H1 (cell line): Measurements from ENCODE around the gene ARF4. TPM values are rescaled to one million over a fixed set of nuclear protein-coding genes. Genes with fewer than 3 reads are reported as not detected.
A peak's percentile ranks its signal among the peaks of the same experiment; 100 is the strongest.

ENCODE experiments used
- CTCF ChIA-PET: fragments of 300-600 bp; sonication (Branson Sonifier 250); formaldehyde crosslinking; loops from one replicate; lab custom pipeline; 2021; ENCODE audit not compliant: partially characterized antibody; lab: Charles Lee
- POLR2A ChIA-PET: fragments of 300-600 bp; sonication (Branson Sonifier 250); formaldehyde crosslinking; loops from one replicate; lab custom pipeline; 2021; ENCODE audit warnings: inconsistent platforms; ENCODE audit not compliant: partially characterized antibody; lab: Charles Lee
- DNase-seq, 2 experiments: peaks; one replicate each; pipeline versions ENCODE4 v3.0.0 to v3.0.0-alpha.2; 2010 to 2022; ENCODE audit warnings: low spot score in 2 of 2, low read depth in 1 of 2, mixed read lengths in 1 of 2
- FAIRE-seq: peaks from 2 replicates; lab custom pipeline; 2011; peaks lifted over from hg19 to GRCh38; lab: Jason Lieb, UNC
- H2AFZ ChIP-seq: 2 replicates; pipeline ENCODE4 v1.8.1; 2012; ENCODE audit warnings: low read length, inconsistent platforms
- H2AK5ac ChIP-seq: 2 replicates; pipeline ENCODE4 v1.6.1; 2013; ENCODE audit warnings: low read depth, low read length
- H2BK120ac ChIP-seq: replicated peaks from 2 replicates; pipeline ENCODE3; 2013; ENCODE audit warnings: low read depth, low read length, inconsistent platforms
- H2BK12ac ChIP-seq: 2 replicates; pipeline ENCODE4 v1.6.1; 2013; ENCODE audit warnings: low read depth, low read length
- H2BK15ac ChIP-seq: 2 replicates; pipeline ENCODE4 v1.6.1; 2013; ENCODE audit warnings: low read length
- H2BK20ac ChIP-seq: 2 replicates; pipeline ENCODE4 v1.6.1; 2013; ENCODE audit warnings: low read length
- H2BK5ac ChIP-seq: 2 replicates; pipeline ENCODE4 v1.6.1; 2013; ENCODE audit warnings: low read depth, low read length
- H3K14ac ChIP-seq: 2 replicates; pipeline ENCODE4 v1.6.1; 2013; ENCODE audit warnings: inconsistent platforms; ENCODE audit not compliant: insufficient read length
- H3K18ac ChIP-seq: 2 replicates; pipeline ENCODE4 v1.6.1; 2013; ENCODE audit warnings: low read length; ENCODE audit errors: extremely low read depth
- H3K23ac ChIP-seq: 2 replicates; pipeline ENCODE4 v1.6.1; 2013; ENCODE audit warnings: inconsistent platforms; ENCODE audit not compliant: insufficient read length
- H3K23me2 ChIP-seq: 2 replicates; pipeline ENCODE4 v1.6.1; 2013; ENCODE audit warnings: low read depth, low read length
- H3K27ac ChIP-seq: 2 replicates; pipeline ENCODE4 v1.6.1; 2011; ENCODE audit warnings: low read depth, low read length, inconsistent platforms
- H3K27me3 ChIP-seq, 4 experiments: replicated peaks in 1 of 4; 1 replicate in 1 of 4; 2 replicates in 3 of 4; pipeline versions ENCODE4 v1.6.1 to v1.8.1; 2011 to 2013; ENCODE audit warnings: low read length in 3 of 4, mild to moderate bottlenecking in 3 of 4, inconsistent platforms in 2 of 4, mixed read lengths in 2 of 4, moderate library complexity in 1 of 4; ENCODE audit not compliant: control insufficient read depth in 3 of 4, insufficient read depth in 3 of 4; ENCODE audit errors: extremely low read depth in 1 of 4
- H3K36me3 ChIP-seq, 4 experiments: 2 replicates each; pipeline versions ENCODE4 v1.6.1 to v1.8.1; 2011 to 2013; ENCODE audit warnings: mild to moderate bottlenecking in 4 of 4, low read length in 3 of 4, moderate library complexity in 2 of 4, control low read depth in 1 of 4, inconsistent platforms in 1 of 4; ENCODE audit not compliant: insufficient read depth in 4 of 4, control insufficient read depth in 2 of 4
- H3K4ac ChIP-seq: replicated peaks from 2 replicates; pipeline ENCODE3; 2013; ENCODE audit warnings: low read length, low read depth, mixed read lengths, inconsistent platforms; ENCODE audit not compliant: insufficient read length
- H3K4me1 ChIP-seq, 4 experiments: replicated peaks in 1 of 4; 1 replicate in 1 of 4; 2 replicates in 3 of 4; pipeline versions ENCODE4 v1.6.1 to v1.8.1; 2011 to 2013; ENCODE audit warnings: low read length in 3 of 4, inconsistent platforms in 2 of 4, mixed read lengths in 1 of 4; ENCODE audit not compliant: insufficient read depth in 4 of 4, control insufficient read depth in 3 of 4
- H3K4me2 ChIP-seq, 2 experiments: 2 replicates each; pipeline versions ENCODE4 v1.6.1 to v1.8.1; 2011 to 2013; ENCODE audit warnings: low read depth in 2 of 2, low read length in 2 of 2, control low read depth in 1 of 2, inconsistent platforms in 1 of 2, mild to moderate bottlenecking in 1 of 2; ENCODE audit not compliant: insufficient read depth in 1 of 2
- H3K4me3 ChIP-seq, 4 experiments: fragments of 200-600, 300-600 bp in 1 of 4; sonication (generic), shearing (Covaris generic), sonication (Bioruptor Twin) in 1 of 4; 2 replicates each; pipeline versions ENCODE4 v1.5.1 to v1.8.1; 2011 to 2016; ENCODE audit warnings: low read length in 4 of 4, low read depth in 3 of 4, control low read depth in 2 of 4, inconsistent platforms in 2 of 4, mild to moderate bottlenecking in 2 of 4, mixed read lengths in 1 of 4, moderate library complexity in 1 of 4; ENCODE audit not compliant: insufficient read depth in 2 of 4; ENCODE audit errors: extremely low read depth in 1 of 4
- H3K56ac ChIP-seq: replicated peaks from 2 replicates; pipeline ENCODE3; 2013; ENCODE audit warnings: low read depth, mild to moderate bottlenecking, mixed read lengths, low read length, inconsistent platforms; ENCODE audit not compliant: insufficient read length
- H3K79me1 ChIP-seq: 2 replicates; pipeline ENCODE4 v1.6.1; 2013; ENCODE audit warnings: low read depth, low read length, control low read depth
- H3K79me2 ChIP-seq, 2 experiments: 2 replicates each; pipeline versions ENCODE4 v1.6.1 to v1.8.1; 2012 to 2013; ENCODE audit warnings: low read length in 2 of 2, mild to moderate bottlenecking in 2 of 2, inconsistent platforms in 1 of 2; ENCODE audit not compliant: insufficient read depth in 2 of 2, control insufficient read depth in 1 of 2
- H3K9ac ChIP-seq, 4 experiments: replicated peaks in 1 of 4; 1 replicate in 1 of 4; 2 replicates in 3 of 4; pipeline versions ENCODE4 v1.6.1 to v1.8.1; 2011 to 2013; ENCODE audit warnings: low read depth in 3 of 4, low read length in 3 of 4, control low read depth in 2 of 4, mild to moderate bottlenecking in 2 of 4, moderate library complexity in 2 of 4, inconsistent platforms in 1 of 4; ENCODE audit errors: extremely low read depth in 1 of 4
- H3K9me3 ChIP-seq, 2 experiments: 2 replicates each; pipeline versions ENCODE4 v1.6.1 to v1.8.1; 2012 to 2013; ENCODE audit warnings: mild to moderate bottlenecking in 2 of 2, moderate library complexity in 2 of 2, control low read depth in 1 of 2, inconsistent platforms in 1 of 2, low read depth in 1 of 2, low read length in 1 of 2, mixed read lengths in 1 of 2; ENCODE audit not compliant: insufficient read depth in 2 of 2
- H4K20me1 ChIP-seq, 2 experiments: replicated peaks in 1 of 2; 2 replicates each; pipeline versions ENCODE3 to v1.8.1; 2011 to 2013; ENCODE audit warnings: inconsistent platforms in 2 of 2, low read length in 2 of 2, mild to moderate bottlenecking in 1 of 2; ENCODE audit not compliant: insufficient read depth in 2 of 2, control insufficient read depth in 1 of 2
- H4K5ac ChIP-seq: 2 replicates; pipeline ENCODE4 v1.6.1; 2013; ENCODE audit warnings: low read length, low read depth, mixed read lengths, inconsistent platforms; ENCODE audit not compliant: insufficient read length
- H4K8ac ChIP-seq: 2 replicates; pipeline ENCODE4 v1.8.0; 2013; ENCODE audit warnings: mild to moderate bottlenecking, moderate library complexity, low read length, inconsistent platforms; ENCODE audit not compliant: insufficient read depth; ENCODE audit errors: extremely low read depth
- H4K91ac ChIP-seq: replicated peaks from 2 replicates; pipeline ENCODE3; 2013; ENCODE audit warnings: low read length, mixed read lengths, inconsistent platforms; ENCODE audit not compliant: insufficient read length
- CTBP2 ChIP-seq: IDR thresholded peaks from 2 replicates; pipeline ENCODE4 v1.7.0; 2011; ENCODE audit warnings: borderline replicate concordance, mild to moderate bottlenecking, moderate library complexity, mixed read lengths, low read length; ENCODE audit not compliant: insufficient read depth, insufficient read length
- HDAC2 ChIP-seq, 2 experiments: fragments of 300-600 bp in 1 of 2; sonication (generic) in 1 of 2; IDR thresholded peaks; 2 replicates each; pipeline ENCODE4 v1.6.1; 2011 to 2012; ENCODE audit warnings: low read depth in 2 of 2, low read length in 2 of 2, mild to moderate bottlenecking in 2 of 2, moderate library complexity in 2 of 2, borderline replicate concordance in 1 of 2, inconsistent platforms in 1 of 2
- KDM1A ChIP-seq: fragments of 200-600, 300-600 bp; sonication (generic); IDR thresholded peaks from 2 replicates; pipeline ENCODE4 v1.7.1; 2016; ENCODE audit warnings: mild to moderate bottlenecking, low read length, borderline replicate concordance
- MAX ChIP-seq: IDR thresholded peaks from 2 replicates; pipeline ENCODE4 v1.6.1; 2012; ENCODE audit warnings: inconsistent platforms
- POU5F1 ChIP-seq: IDR thresholded peaks from 2 replicates; pipeline ENCODE4 v1.6.1; 2011; ENCODE audit warnings: low read depth, mild to moderate bottlenecking, low read length, moderate library complexity
- RBBP5 ChIP-seq: IDR thresholded peaks from 2 replicates; pipeline ENCODE4 v1.7.1; 2012; ENCODE audit warnings: low read depth, mild to moderate bottlenecking, inconsistent platforms, low read length, moderate library complexity, borderline replicate concordance
- WGBS, 2 experiments: shearing (Covaris generic) in 1 of 2; methylation state at CpG; one replicate each; pipeline versions ENCODE4 v1.1.6 to v1.1.7; 2013 to 2015; ENCODE audit warnings: low lambda C conversion rate in 2 of 2, mixed read lengths in 2 of 2, inconsistent platforms in 1 of 2, low coverage in 1 of 2, missing lambda C conversion rate in 1 of 2; ENCODE audit not compliant: insufficient replicate concordance in 2 of 2, insufficient coverage in 1 of 2, insufficient read length in 1 of 2; ENCODE audit errors: extremely low coverage in 1 of 2, missing lambda C conversion rate in 1 of 2; 5-methylcytosine and 5-hydroxymethylcytosine counted together
- polyA plus RNA-seq, 7 experiments: library from polyadenylated mRNA; depleted of rRNA in 3 of 7; stranded (reverse) in 5 of 7; unstranded in 2 of 7; fragments of >200 nt in 5 of 7; fragments of 200-250 nt in 2 of 7; gene quantifications; 1 replicate in 5 of 7; 2 replicates in 1 of 7; 4 replicates in 1 of 7; pipeline versions ENCODE4 v1.2.1 to v1.2.3, GENCODE V29; 2011 to 2013; ENCODE audit warnings: missing spikeins in 2 of 7, mixed read lengths in 2 of 7
- total RNA-seq: library from RNA; stranded (reverse); fragmentation: NEBNext Ultra II Directional; extraction: Animal tissue kit (Norgen Biotek cat#: 25700); gene quantifications from 2 replicates; pipeline ENCODE4 v1.2.1, GENCODE V29; 2021
- TF ChIP-seq, protein P1 (sequence below): IDR thresholded peaks from 2 replicates; pipeline ENCODE4 v1.6.1; 2012; ENCODE audit warnings: low read length, inconsistent platforms

The ARF4 gene
- total and polyA plus RNA-seq, 2 of the 8 experiments (the other 6 are each of a cell fraction or from before 2014, with no cell fraction given), result 138 to 165 TPM

DNA sequence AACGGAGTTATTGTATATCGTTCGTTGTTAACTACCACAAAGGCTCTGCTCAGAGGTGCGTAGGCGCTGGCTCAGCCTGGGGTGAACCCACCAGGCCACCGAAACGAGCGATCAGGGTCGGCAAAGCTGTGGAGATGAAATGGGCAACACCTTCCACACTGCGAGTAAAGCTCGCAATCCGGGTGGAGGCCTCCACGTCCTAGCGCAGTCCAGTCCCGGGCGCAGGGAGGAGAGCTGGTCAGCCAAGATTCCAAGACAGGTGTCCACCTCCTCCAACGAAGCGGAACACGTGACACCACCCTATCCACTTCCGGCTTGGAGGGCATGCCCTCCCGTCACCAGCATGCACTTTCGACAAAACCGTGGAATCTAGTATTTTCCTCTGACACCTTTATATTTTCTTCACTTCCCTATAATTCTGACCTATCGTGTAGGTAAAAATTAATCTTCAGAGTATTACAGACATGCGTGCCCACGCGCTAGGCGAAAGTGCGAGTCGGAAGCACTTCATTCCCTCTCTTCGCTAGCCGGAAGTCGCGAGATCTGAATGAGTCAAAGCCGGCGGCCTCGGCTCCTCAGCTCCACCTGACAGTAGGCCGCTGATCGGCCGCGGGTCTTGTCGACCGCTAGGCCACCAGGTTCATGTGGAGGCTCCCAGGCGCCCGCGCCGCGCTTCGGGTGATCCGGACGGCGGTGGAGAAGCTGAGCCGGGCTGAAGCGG, 41.2 kb downstream of the ARF4 start, which contains the start of gene PDE12:
Gene PDE12 (plus strand): TSS at position 537 of the 721 bp plus-strand sequence. CDS start 106 bp downstream, at position 643.
- peak within 1 kb of the TSS; percentile 89 for H3K56ac ChIP-seq
- H2BK120ac ChIP-seq, result peak within 1 kb of the TSS; percentile 90
- H2AK5ac ChIP-seq, result no peak within 1 kb of the TSS; the same call in 1 of the 2 replicates
- H4K20me1 ChIP-seq, result peaks cover 0 to 14% of the 10 kb centered on the region in 2 experiments
- H3K18ac ChIP-seq, result peak within 1 kb of the TSS; percentile 85; the same call in 1 of the 2 replicates
- H3K36me3 ChIP-seq, result peaks cover 0 to 8% (median 0%) of the 10 kb centered on the region in 4 experiments; a peak in 3 of 8 replicates
- peak within 1 kb of the TSS; percentile 53 for H2BK5ac ChIP-seq
- peaks cover 0 to 4% (median 2%) of the 10 kb centered on the region in 4 experiments; a peak in 5 of 7 replicates for H3K4me1 ChIP-seq
- WGBS, 2 experiments, result 8% methylated on average over 52 of the region's 54 CpGs; no CpG with 5 or more reads in 1 of the 2 experiments
- H3K79me2 ChIP-seq, result peaks cover 0 to 13% of the 10 kb centered on the region in 2 experiments; a peak in 2 of 4 replicates
- peak within 1 kb of the TSS; percentile 92 for H4K8ac ChIP-seq
- peak within 1 kb of the TSS; percentile 78 for H3K27ac ChIP-seq
- peaks cover 19% of the 10 kb centered on the region for H3K23me2 ChIP-seq
- ChIA-PET POLR2A (interaction anchor here (0.6 to 5.7 kb wide), 10 partner anchors 10 to 137 kb away, joined by 3 to 39 read pairs (median 6); partner anchors contain the start of genes ARF4, DENND6A and DNAH12), CTCF (interaction anchor here (0.6 kb wide), 2 partner anchors 22 to 300 kb away, joined by 3 to 5 read pairs; no protein-coding TSS in a partner anchor)
- no peak within 1 kb of the TSS for H3K14ac ChIP-seq
- DNase-seq (peak; percentile 46 to 85), FAIRE-seq (peak; percentile 62)
- peak within 1 kb of the TSS; percentile 99 for H2AFZ ChIP-seq
- H2BK15ac ChIP-seq, result peak within 1 kb of the TSS; percentile 48
- no peaks in the 10 kb centered on the region; a peak in 2 of 7 replicates for H3K27me3 ChIP-seq
- peak within 1 kb of the TSS; percentile 60 for H3K4ac ChIP-seq
- H3K23ac ChIP-seq, result no peak within 1 kb of the TSS
- H2BK20ac ChIP-seq, result peak within 1 kb of the TSS; percentile 5; the same call in 1 of the 2 replicates
- H3K79me1 ChIP-seq, result peaks cover 6% of the 10 kb centered on the region
- peak within 1 kb of the TSS; percentile 66 for H4K91ac ChIP-seq
- H3K4me2 ChIP-seq, result peak within 1 kb of the TSS; percentile 95 to 100
- H3K4me3 ChIP-seq, result peak within 1 kb of the TSS; percentile 66 to 87 (median 75)
- no peaks in the 10 kb centered on the region for H3K9me3 ChIP-seq
- H2BK12ac ChIP-seq, result peak within 1 kb of the TSS; percentile 13; the same call in 1 of the 2 replicates
- H4K5ac ChIP-seq, result peak within 1 kb of the TSS; percentile 85
- peak within 1 kb of the TSS; percentile 73 to 79 (median 76) for H3K9ac ChIP-seq
- TF ChIP-seq CTBP2, result peak; percentile 49
- 0 out of 4 replicates have a peak, but pooled peaks of 1 of the 2 experiments have one; percentile 70 for TF ChIP-seq HDAC2 (IDR thresholded peaks at IDR 0.05; ENCODE audit: borderline replicate concordance in 1 of 2, low read depth in 2 of 2, low read length in 2 of 2)
- TF ChIP-seq RBBP5, result 0 out of 2 replicates have a peak, but pooled peaks have one; percentile 53
- TF ChIP-seq MAX, result peak; percentile 99
- TF ChIP-seq, protein P1, sequence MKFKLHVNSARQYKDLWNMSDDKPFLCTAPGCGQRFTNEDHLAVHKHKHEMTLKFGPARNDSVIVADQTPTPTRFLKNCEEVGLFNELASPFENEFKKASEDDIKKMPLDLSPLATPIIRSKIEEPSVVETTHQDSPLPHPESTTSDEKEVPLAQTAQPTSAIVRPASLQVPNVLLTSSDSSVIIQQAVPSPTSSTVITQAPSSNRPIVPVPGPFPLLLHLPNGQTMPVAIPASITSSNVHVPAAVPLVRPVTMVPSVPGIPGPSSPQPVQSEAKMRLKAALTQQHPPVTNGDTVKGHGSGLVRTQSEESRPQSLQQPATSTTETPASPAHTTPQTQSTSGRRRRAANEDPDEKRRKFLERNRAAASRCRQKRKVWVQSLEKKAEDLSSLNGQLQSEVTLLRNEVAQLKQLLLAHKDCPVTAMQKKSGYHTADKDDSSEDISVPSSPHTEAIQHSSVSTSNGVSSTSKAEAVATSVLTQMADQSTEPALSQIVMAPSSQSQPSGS, result no peak; the same call in 1 of the 2 replicates
- TF ChIP-seq POU5F1, result no peak
- TF ChIP-seq KDM1A, result 0 out of 2 replicates have a peak, but pooled peaks have one; percentile 23
